SKM-1 (cell line): Measurements from ENCODE around the gene UCP2.

Experiments
- DNase-seq: peaks from one replicate; lab custom pipeline; 2025; ENCODE audit not compliant: unreplicated experiment; lab: John Stamatoyannopoulos, UW

UCP2 gene

DNA sequence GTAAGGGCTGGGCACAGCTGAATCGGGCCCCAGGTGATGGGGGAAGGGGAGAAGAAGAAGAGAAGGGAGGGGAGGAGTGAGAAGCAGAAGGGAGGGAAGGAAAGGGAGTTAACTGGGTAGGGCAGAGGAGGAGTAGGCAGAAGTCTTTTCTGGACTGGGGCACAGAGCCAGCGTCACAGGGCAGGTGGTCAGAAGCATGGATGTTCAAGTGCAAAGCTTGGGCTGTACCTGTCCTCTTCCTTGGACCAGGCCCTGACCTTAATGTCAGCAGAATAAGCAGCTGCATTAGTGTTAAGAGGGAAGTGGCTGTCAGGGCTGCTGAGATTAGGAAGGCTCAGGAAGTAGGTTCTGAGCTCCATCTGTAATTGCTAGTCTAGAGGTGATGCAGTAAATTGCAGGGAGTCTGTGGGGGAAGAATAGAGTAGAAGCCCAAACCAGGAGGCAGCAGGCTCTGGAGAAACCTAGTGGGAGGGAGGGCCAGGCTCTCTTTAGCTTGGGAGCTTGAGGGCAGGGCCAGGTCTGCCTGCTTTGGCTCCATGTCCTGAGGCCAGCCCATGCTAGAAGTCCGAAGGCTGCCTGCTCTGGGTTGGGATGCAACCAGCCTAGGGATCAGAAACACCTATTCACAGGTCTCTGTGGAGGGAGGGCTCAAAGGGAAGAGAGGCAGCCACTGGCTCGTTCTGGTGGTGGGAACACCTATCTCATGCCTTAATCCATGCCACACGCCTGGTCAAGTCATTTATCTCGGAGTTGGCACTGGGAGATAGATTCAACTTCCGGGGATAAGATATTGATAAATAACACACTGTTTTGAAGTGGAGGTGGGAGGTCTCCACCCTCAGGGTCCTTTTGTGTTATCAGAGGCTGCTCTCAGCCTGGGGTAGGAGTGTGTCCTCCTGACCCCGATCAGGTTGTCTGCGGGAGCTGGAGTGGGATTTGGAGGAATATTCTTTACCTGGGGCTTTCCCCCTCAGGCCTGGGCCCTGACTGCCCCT is 28.0 kb upstream of the UCP2 start:
- DNase-seq = no peak

DNA sequence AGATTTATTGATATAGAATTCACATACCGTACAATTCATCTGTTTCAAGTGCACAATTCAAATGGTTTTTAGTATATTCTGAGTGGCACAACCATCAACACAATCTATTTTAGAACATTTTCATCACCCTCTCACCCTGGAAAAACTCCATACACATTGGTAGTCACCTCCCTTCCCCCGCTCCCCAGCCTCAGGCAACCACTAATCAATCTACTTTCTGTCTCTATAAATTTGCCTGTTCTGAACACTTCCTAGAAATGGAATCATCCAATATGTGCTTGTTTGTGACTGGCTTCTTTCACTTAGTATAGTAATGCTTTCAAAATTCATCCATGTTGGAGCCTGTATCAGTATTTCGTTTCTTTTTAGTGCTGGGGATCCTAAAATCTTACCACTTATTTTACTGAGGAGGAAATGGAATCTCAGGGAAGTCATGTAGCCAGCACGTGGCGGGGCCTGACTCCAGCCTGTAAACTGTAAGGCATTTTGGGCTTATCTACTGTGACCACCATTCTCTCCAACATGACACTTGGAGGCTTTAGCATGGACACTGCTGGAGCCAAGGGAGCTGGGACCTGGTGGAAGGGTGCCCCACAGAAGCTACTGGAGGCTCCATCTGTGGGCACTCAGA is 27.1 kb upstream of the UCP2 start:
- DNase-seq = no peak

DNA sequence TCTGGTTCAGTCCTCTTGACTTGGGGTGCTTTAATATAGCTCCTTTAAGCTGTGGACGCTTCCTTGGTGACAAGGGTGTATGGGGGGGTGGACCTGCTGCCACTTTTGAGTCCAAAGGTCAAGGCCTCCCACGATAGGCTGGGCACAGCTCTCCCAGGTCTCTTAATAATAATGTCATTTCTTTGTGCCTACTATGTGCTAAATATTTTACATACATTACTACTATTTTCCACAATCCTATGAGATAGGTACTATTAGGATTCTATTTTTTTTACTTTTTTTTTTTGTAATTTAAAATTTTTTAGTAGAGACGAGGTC is 26.5 kb upstream of the UCP2 start:
- no peak for DNase-seq

DNA sequence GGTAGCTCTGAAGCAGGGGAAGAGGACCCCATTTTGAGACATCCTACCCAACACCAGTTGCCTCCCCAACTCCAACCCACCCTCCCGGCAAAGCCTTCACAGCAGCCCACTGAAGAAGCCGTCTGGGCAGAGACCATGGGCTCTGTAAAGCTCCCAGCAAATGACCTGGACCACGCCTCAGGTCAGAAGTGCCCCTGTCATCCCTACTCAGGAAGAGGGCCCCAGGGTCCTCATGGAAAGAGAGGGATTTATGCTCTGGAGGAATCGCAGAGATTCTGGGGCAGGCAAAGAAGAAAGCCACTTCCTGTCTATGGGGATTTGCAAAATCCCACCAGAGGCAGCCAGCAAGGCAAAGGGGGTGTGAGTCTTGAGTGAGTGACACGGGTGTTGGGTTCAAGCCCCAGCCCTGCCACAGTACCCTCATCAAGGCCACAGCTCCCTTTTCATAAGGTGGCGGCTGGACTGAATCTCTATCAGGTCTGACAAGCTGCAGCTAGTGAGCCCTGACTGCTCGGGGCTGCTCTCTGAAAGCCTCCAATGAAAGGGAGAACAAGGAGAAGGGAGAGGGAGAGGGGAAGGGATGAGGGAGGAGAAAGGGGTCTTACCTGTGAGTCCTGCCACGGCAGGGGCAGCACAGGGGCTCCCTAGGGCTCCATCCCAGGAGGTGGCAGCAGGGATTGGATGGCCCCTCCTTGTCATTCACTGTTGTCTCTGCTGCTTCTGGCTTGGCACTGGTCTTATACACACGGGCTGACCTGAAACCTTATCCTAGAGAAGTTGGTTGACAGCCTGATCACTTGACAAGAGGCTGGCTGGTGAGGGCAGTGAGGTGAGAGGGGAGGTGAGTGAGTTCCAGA is 26.0 kb upstream of the UCP2 start, which contains the start of gene UCP3:
Gene UCP3 (minus strand): TSS at position 713 of the 857 bp plus-strand sequence. CDS start 2,043 bp downstream, outside the sequence.
- DNase-seq = no peak

DNA sequence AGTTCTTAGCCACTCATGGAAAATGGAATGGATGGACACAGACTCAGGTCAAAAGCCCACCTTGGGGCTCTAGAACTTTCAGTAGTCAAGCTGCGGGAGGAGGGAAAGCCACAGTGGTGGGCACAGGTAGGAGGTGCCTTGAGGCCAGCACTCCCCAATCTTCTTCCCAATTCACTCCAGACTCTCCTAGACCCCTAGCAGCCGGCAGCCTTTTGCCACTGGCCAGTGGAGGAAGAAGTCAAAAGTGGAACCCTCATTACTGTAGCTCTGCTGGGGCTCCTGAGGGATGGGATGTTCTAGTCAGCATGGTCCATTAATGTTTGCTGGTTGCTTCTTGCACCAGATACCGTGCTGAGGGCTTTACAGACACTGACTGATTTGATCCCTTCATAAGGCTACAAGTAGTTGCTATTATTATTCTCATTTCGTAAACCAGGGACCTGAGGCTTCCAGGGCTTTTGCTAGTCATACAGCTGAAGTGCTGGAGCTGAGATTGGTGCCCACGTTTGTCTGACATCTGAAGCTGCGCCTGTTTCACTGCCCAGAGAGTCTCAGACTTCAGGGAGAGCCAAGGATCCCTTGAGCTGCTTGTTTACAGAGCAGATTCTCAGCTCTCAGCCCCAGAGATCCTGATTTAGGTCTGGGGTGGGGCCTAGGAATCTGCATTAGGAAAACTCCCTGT is 25.2 kb upstream of the UCP2 start:
- no peak for DNase-seq

DNA sequence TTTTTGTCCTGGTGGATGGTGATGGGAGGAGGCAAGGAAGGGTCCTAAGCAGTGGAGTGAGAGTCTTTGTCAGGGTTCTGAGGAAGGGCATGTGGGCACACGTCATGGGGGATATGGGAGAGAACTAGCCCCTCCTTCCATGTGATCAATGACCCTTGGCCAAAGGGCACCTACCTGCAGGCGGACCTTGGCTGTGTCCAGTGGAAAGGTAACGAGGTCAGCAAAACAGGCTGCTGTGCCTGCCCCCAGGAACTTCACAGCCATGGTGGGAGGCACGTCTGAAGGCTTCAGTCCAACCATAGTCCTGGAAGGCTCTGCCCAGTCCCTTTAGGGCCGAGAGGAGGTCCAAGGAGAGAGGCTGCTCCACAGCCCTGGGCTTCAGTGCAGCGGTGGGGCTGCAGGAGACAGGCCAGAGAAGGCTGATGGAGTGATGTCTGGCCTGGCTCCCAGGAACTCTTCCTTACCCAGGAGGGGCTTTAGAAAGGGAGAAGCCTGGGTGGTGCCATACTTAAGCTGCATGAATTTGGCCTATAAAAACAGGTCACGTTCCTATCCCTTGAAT is 24.2 kb upstream of the UCP2 start:
- no peak for DNase-seq

DNA sequence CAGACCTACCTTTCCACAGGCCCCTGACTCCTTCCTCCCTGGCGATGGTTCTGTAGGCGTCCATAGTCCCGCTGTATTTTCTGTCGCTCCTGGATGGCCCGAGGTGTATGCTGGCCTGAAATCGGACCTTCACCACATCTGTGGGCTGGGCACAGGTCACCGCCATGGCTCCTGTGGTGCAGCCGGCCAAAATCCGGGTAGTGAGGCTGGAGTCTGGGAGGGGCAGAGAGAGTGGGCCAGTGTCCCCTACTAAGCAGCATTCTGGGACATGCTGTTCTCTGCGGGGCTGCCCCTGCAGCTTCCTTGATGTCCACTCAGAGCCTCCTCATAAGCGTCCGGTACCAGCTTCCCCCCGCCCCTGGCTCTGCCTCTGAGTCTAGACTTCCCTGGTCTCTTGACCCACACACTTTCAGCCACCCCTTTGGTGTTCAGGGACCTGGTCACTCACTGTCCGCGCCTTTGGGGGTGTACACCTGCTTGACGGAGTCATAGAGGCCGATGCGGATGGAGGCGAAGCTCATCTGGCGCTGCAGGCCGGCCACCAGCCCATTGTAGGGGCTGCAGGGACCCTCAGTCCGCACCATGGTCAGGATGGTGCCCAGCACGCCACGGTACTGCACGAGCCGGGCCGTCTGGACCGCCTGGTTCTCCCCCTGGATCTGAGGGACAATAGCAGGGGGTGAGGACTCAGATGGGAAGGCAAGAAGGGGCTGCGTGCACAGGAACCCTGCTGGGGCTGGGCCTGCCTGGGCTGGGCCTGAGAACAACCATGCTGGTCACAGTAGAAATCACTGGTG is 23.3 kb upstream of the UCP2 start:
- DNase-seq = no peak

DNA sequence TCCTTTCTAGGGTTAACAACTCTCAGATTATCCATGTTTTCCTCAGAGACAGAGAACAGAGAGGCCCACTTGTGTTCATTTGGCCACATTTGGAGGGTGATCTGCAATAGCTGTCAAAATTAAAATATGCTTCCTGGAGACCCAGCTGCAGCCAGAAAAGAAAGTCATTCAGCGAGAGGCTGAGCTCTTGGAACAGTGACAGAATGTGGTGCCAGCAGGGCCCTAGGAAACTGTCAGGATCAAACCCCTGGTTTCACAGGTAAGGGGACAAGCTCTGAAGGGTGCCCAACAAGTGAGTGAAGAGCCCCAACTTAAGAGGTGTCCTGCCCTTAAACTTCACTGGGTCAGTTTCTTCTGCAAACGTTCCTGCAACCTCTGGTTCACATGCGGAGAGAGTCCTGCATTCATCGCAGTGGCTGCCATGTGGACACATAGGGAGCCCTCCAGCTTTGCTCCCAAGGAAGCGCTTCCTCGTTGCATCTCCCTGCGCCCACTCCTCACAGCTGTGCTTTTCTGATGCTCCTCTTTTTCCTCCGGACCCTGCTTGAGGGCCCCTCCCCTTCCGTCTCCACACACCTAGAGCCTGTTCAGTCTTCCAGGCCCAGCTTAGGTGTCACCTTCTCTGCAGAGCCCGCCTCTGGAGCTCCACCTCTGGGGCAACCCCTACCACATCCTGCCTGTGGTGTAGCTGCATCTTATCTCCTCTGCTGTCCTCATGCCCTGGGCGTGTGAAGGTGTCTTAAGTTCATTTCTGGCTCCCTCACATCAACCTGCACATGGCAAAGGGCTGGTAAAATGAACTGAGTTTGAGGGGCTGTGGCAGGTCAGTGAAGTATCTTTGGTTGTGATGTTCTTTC is 22.3 kb upstream of the UCP2 start:
- DNase-seq = no peak

DNA sequence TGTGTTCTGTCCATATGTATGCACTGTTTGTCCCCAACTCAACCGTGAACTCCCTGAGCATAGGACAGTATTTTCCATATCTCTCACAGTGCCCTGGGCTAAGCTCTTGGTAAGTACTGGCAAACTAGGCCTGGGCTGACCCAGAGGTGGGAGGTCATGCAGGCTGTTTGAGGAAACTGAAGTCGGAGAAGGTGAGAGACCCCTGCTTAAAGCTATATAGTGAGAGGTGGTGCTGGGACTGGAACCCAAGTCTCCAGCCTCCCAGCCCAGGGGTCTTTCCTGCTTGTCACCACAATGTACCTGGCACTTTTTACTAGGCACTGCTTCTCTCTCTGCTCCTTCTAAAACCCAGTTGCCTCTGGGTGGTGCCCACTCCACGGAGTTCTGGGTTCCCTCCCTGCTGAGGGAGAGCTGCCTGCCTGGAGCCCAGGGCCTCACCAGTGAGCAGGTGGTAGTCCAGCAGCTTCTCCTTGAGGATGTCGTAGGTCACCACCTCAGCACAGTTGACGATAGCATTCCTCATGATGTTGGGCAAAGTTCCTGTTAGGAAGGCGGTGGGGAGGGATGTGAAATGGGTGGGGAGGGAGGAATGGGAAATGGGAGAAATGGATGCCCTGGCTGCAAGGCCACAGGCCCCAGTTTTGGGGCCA is 21.5 kb upstream of the UCP2 start:
- no peak for DNase-seq

DNA sequence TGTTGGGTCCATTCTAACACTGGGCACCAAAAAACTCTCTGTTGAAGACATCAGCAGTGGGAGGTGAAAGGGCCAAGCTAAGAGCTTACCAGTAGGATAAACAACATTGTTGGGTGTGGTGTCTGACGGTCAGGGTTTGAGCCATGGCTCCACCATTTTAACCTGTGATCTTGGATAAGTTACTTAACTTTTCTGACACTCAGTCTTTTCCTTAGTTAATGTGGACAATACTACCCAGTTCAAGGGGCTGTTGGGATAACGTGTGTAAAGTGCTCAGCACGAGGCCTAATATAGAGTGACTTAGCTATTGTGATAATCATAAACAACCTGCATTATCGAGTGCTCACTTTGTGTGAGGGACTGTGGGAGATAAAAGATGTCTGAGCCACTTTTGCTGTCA is 20.2 kb upstream of the UCP2 start:
- no peak for DNase-seq

DNA sequence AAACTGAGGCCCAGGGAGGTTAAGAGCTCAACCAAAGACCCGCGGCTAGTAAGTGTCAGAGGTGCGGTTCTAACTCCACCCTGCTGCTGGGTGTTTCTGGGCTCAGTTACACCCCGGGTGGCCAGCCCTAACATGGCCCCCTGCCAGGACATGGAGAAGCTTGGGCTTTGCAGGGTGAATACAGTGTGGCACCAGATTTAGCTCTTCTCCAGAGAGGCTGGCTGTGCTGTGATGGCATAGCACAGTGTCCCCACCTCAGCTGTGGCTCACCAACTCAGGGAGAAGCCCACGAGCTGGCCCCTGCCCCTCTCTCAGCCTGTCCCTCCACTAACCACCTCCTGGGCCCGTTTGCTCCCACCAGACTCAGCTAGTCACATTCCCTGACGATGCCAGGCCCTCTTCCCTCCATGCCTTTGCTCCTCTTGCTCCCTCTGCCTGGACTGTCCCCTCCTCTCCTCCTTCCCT is 19.2 kb upstream of the UCP2 start:
- no peak for DNase-seq

DNA sequence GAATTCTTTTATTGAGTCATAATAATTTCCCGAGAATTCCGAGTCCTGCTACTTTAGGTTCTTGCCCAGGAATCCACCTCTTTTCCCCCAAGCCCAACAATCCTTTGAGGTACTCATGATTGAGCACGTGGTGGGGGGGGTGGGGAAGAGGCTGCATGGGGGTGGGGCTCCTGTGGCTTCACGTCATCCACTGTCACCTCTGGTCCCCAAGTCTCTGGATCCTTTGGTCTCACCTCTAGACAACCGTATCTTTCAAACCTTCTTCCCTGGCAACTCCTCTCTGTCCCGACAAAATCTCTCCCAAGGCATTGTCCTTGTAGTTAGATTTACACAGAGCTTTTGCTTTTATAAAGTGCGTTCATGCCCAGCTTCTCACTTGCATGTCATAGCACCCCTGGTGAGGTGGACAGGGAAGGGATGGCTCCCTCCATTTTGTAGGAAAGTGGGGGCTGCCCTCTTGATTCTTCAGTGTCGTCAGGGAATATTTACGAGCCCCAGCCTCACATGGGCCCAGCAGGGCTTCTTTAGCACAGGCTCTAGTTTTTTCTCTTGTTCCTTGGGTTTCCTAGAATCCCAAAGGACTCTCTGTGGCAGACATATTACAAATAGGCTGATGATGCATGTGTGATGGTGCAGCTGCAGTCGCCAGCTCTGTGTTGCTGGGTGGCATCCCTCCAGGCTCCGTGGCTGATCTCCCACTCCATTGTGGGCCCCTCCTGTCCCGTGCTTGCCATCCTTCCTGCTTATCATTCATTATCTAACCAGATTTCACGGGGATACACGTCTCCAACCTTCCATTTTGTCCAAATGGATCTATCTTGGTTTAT is 17.9 kb upstream of the UCP2 start:
- DNase-seq = no peak

DNA sequence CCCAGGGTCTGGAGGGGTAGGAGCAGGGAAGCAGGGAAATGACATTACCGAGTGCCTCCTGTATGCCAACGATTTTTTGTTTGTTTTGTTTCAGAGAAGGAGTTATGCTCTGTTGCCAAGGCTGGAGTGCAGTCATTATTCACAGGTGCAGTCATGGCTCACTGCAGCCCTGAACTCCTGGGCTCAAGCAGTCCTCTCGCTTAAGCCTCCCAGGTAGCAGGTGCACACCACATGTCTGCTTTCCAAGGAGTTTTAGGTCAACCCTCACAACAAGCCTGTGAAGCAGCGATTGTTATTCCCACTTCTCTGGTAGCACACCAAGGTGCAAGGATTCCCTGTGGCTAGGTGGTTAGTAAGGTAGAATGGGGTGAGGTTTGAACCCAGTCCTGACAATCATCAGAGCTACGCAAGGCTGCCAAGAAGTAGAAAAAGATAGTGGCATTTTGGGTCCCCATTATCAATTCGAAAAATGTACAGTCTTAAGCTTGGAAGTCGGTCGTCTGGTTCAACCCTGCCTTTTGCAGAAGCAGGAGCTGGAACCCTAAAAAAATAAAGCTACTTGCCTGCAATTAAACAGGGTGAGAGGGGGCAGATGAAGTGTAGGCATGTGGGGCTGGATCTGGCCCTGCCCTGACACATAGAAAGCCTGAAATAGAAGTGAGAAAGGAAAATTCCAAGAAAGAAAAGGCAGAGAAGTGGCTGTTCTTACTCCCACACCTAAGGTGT is 17.1 kb upstream of the UCP2 start:
- DNase-seq = no peak

DNA sequence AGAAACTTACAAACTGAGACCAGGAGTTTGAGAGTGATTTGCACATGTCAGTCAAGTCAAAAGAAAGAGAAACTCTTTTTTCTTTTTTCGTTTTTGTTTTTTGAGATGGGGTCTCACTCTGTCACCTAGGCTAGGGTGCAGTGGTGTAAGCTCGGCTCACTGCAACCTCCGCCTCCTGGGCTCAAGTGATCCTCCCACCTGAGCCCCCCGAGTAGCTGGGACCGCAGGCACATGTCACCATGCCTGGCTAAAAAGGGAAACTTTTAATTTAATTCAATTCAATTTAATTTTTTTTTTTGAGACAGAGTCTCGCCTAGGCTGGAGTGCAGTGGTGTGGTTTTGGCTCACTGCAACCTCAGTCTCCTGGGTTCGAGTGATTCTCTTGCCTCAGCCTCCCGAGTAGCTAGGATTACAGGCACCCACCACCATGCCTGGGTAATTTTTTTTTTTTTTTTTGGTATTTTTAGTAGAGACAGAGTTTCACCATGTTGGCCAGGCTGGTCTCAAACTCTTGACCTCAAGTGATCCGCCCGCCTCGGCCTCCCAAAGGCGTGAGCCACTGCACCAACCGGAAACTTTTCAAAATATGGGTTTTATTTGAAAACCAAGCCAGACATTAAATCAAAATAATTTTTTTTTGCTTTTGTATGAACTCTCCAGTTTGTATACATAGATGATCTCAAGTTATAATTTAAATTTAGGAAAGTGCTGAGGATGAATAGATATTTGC is 16.4 kb upstream of the UCP2 start:
- DNase-seq = no peak

DNA sequence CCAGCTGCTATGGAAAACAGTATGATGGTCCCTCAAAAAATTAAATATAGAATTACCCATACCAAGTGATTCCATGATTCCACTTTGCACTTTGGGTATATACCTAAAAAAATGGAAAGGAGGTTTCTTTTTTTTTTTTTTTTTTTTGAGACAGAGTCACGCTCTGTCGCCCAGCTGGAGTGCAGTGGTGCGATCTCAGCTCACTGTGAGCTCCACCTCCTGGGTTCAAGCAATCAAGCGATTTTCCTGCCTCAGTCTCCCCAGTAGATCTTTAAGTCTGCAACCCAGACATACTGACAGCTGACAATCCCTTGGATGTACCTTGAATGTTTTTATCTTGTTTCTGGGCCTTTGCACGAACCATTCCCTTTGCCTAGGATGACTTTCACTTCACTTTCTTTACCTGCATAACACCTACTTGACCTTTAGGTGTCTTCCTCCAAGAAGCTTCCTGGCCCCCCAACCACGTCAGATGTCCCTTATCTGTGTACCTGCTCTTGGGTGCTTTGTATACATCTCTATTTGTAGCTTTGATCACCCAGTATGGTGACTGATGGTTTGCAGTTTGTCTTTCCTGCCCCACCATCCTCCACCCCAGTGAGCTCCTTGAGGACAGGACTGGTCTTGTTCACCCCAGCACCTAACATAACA is 14.6 kb upstream of the UCP2 start:
- DNase-seq = no peak
